ENCODE results near the gene GABPB2.

Gene GABPB2

GRCh38 chr1:151134991-151135390 is 64.4 kb downstream of the GABPB2 start:
- no peak for DNase-seq

GRCh38 chr1:151135433-151136385 is 65.1 kb downstream of the GABPB2 start:
- DNase-seq = no peak

GRCh38 chr1:151137789-151138188 is 67.2 kb downstream of the GABPB2 start:
- no peak for DNase-seq

- no peak for DNase-seq
These were observed 72.0 kb downstream of the GABPB2 start for GRCh38 chr1:151142411-151143056.

GRCh38 chr1:151143057-151143435 is 72.5 kb downstream of the GABPB2 start:
- no peak for DNase-seq

- no peak for DNase-seq
These were observed 73.4 kb downstream of the GABPB2 start for GRCh38 chr1:151143986-151144385.

- DNase-seq = no peak
These were observed 74.1 kb downstream of the GABPB2 start for GRCh38 chr1:151144474-151145303.

GRCh38 chr1:151145304-151146071 is 74.9 kb downstream of the GABPB2 start:
- no peak for DNase-seq

GRCh38 chr1:151146072-151146411 is 75.5 kb downstream of the GABPB2 start:
- DNase-seq = no peak

GRCh38 chr1:151146412-151147131 is 76.0 kb downstream of the GABPB2 start, which contains the start of gene SEMA6C:
Gene SEMA6C, minus strand, starts transcription at chr1:151146631. Its CDS starts 4,010 bp downstream, at chr1:151142621.
- DNase-seq = peak; percentile 98

- no peak for DNase-seq
These were observed 76.6 kb downstream of the GABPB2 start for GRCh38 chr1:151147132-151147503.

GRCh38 chr1:151147665-151148064 is 77.1 kb downstream of the GABPB2 start:
- no peak for DNase-seq

- no peak for DNase-seq
These were observed 85.9 kb downstream of the GABPB2 start, which contains the start of gene TNFAIP8L2 for GRCh38 chr1:151156515-151156819. Gene TNFAIP8L2, plus strand, starts transcription at chr1:151156649. Its CDS starts 2,049 bp downstream, at chr1:151158698.

- no peak for DNase-seq
These were observed 86.5 kb downstream of the GABPB2 start for GRCh38 chr1:151157067-151157531.

- no peak for DNase-seq
These were observed 87.8 kb downstream of the GABPB2 start for GRCh38 chr1:151158326-151158725.

GRCh38 chr1:151158751-151159251 is 88.2 kb downstream of the GABPB2 start:
- no peak for DNase-seq

- no peak for DNase-seq
These were observed 88.8 kb downstream of the GABPB2 start for GRCh38 chr1:151159373-151159772.

GRCh38 chr1:151164732-151165280 is 94.2 kb downstream of the GABPB2 start:
- DNase-seq = no peak

GRCh38 chr1:151165281-151165737 is 94.7 kb downstream of the GABPB2 start:
- DNase-seq = peak; percentile 31

GRCh38 chr1:151165738-151166504 is 95.4 kb downstream of the GABPB2 start, which contains the start of the genes LYSMD1 and SCNM1:
Gene LYSMD1, minus strand, starts transcription at chr1:151165902. Its CDS starts 644 bp downstream, at chr1:151165258.
Gene SCNM1, plus strand, starts transcription at chr1:151166144. Its CDS starts 9 bp downstream, at chr1:151166153.
- peak; percentile 99 for DNase-seq
